ENCODE measurements around the gene NFATC1. TPM values are rescaled to one million over a fixed set of nuclear protein-coding genes. Genes with fewer than 3 reads are reported as not detected.

NFATC1 gene
- total RNA-seq, 4 donors from 2014 or later = 5.3 to 19.1 (median 11.8) TPM

DNA sequence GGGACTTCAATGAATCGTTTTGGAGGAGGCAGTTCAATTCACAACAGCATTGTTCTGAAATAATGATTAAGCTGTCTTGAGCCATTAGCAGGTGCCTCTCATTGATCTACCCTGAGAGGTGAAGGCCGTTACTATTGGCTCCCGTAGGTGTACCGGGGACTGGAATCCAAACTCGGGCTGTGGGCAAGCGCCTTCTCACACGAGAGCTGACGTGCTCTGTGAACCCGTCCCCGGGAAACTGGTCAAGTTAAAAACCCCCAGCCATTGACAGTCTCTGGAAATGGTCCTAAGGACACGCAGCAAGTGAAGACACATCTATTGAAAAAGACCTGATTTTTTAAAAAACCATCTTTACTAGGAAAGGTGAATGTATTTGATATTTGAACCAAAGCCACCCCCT, 8.1 kb upstream of the NFATC1 start:
- DNase-seq = no peak
- WGBS, 2 donors (ENCODE audit: low coverage in 1 of 2) = 61% methylated on average over 11 of the region's 11 CpGs; no CpG with 5 or more reads in 1 of the 2 donors
- H3K36me3 ChIP-seq = no peaks in the 10 kb centered on the region
- H3K4me3 ChIP-seq = no peak overlapping the region
- intact Hi-C loops (cut with DNase I; ENCODE audit: low total_unique reads) (no loop called here), in situ Hi-C loops (cut with MboI; ENCODE audit: low pct_ligation_motif_present in 1 of 4, low pct_unique_long_range_greater_than_20kb in 1 of 4, low sequenced_read_pairs in 3 of 4) (loop anchor here in 1 of 4 donors (25.0 kb wide), 2 partner anchors 125 to 250 kb away; no protein-coding TSS in a partner anchor)
- no peaks in the 10 kb centered on the region for H3K4me1 ChIP-seq
- no peak for TF ChIP-seq POLR2A (IDR thresholded peaks at IDR 0.05)
- TF ChIP-seq EP300 (IDR thresholded peaks at IDR 0.05; ENCODE audit: low read depth) = no peak
- no peak for TF ChIP-seq POLR2AphosphoS5 (IDR thresholded peaks at IDR 0.05)
- no peaks in the 10 kb centered on the region for H3K9me3 ChIP-seq
- H3K27me3 ChIP-seq = peaks cover 52% of the 10 kb centered on the region
- H3K27ac ChIP-seq = no peak overlapping the region

DNA sequence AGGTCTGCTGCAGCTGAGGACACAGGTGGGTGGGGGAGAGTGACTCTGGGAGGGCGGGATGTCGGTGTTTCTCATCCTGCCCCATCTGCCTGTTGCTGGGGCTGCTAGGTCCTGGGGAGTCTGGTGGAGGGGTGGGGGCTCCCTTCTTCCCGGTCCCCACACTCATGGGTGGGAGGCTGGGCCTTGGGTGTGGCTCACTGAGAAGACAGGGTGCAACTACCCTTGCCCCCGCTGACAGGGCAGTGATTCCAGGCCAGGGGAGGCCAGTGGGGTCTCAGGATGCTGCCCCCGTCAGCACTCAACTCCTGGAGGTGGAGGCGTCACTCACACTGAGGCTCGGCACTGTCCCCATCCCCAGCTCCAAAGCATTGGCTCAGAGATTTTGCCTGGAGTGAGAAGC, 7.7 kb upstream of the NFATC1 start:
- intact Hi-C loops (cut with DNase I; ENCODE audit: low total_unique reads) (no loop called here), in situ Hi-C loops (cut with MboI; ENCODE audit: low pct_ligation_motif_present in 1 of 4, low pct_unique_long_range_greater_than_20kb in 1 of 4, low sequenced_read_pairs in 3 of 4) (loop anchor here in 1 of 4 donors (25.0 kb wide), 2 partner anchors 124 to 249 kb away; no protein-coding TSS in a partner anchor)
- no peak overlapping the region for H3K4me3 ChIP-seq
- peaks cover 2 to 4% (median 3%) of the 10 kb centered on the region in 4 donors for H3K4me1 ChIP-seq
- no peaks in the 10 kb centered on the region for H3K9me3 ChIP-seq
- H3K27ac ChIP-seq = no peak overlapping the region
- H3K36me3 ChIP-seq = no peaks in the 10 kb centered on the region
- H3K27me3 ChIP-seq = peaks cover 57% of the 10 kb centered on the region
- WGBS, 2 donors (ENCODE audit: low coverage in 1 of 2) = 54% methylated on average over 7 of the region's 7 CpGs; no CpG with 5 or more reads in 1 of the 2 donors
- TF ChIP-seq EP300 (IDR thresholded peaks at IDR 0.05; ENCODE audit: low read depth) (no peak), POLR2A (IDR thresholded peaks at IDR 0.05) (no peak), POLR2AphosphoS5 (IDR thresholded peaks at IDR 0.05) (no peak)
- TF ChIP-seq, protein P1, sequence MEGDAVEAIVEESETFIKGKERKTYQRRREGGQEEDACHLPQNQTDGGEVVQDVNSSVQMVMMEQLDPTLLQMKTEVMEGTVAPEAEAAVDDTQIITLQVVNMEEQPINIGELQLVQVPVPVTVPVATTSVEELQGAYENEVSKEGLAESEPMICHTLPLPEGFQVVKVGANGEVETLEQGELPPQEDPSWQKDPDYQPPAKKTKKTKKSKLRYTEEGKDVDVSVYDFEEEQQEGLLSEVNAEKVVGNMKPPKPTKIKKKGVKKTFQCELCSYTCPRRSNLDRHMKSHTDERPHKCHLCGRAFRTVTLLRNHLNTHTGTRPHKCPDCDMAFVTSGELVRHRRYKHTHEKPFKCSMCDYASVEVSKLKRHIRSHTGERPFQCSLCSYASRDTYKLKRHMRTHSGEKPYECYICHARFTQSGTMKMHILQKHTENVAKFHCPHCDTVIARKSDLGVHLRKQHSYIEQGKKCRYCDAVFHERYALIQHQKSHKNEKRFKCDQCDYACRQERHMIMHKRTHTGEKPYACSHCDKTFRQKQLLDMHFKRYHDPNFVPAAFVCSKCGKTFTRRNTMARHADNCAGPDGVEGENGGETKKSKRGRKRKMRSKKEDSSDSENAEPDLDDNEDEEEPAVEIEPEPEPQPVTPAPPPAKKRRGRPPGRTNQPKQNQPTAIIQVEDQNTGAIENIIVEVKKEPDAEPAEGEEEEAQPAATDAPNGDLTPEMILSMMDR (IDR thresholded peaks at IDR 0.05) = no peak
- DNase-seq = no peak

DNA sequence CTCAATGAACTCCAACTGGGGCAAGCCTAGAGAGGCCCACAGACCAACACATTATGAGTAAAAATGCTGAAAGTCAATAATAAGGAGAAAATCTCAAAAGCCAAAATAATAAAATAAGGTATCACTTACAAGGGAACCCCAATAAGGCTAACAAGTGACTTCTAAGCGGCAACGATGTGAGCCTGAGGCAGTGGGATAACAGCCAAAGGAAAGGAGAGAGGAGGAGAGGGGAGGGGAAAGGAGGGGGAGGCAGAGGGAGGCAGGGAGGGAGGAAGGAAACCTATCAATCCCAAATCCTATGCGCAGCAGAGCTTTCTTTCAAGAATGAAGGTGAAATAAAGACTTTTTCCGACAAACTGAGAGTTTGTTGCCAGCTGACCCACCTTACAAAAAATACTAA, 6.0 kb upstream of the NFATC1 start:
- Histone ChIP-seq H3K27ac (no peak overlapping the region), H3K4me1 (peaks cover 11 to 17% (median 15%) of the 10 kb centered on the region in 4 donors), H3K36me3 (no peaks in the 10 kb centered on the region), H3K4me3 (no peak overlapping the region), H3K9me3 (no peaks in the 10 kb centered on the region), H3K27me3 (peaks cover 73% of the 10 kb centered on the region)
- 48 to 54% methylated on average over 4 of the region's 4 CpGs for WGBS, 2 donors (ENCODE audit: low coverage in 1 of 2)
- DNase-seq = no peak
- TF ChIP-seq EP300 (IDR thresholded peaks at IDR 0.05; ENCODE audit: low read depth) (no peak), POLR2AphosphoS5 (IDR thresholded peaks at IDR 0.05) (no peak), POLR2A (IDR thresholded peaks at IDR 0.05) (no peak)
- TF ChIP-seq, protein P1 (IDR thresholded peaks at IDR 0.05) = no peak
- intact Hi-C loops (cut with DNase I; ENCODE audit: low total_unique reads) = no loop called here
- in situ Hi-C loops (cut with MboI; ENCODE audit: low pct_ligation_motif_present in 1 of 4, low pct_unique_long_range_greater_than_20kb in 1 of 4, low sequenced_read_pairs in 3 of 4) = loop anchor here in 1 of 4 donors (25.0 kb wide), 2 partner anchors 123 to 248 kb away; no protein-coding TSS in a partner anchor

DNA sequence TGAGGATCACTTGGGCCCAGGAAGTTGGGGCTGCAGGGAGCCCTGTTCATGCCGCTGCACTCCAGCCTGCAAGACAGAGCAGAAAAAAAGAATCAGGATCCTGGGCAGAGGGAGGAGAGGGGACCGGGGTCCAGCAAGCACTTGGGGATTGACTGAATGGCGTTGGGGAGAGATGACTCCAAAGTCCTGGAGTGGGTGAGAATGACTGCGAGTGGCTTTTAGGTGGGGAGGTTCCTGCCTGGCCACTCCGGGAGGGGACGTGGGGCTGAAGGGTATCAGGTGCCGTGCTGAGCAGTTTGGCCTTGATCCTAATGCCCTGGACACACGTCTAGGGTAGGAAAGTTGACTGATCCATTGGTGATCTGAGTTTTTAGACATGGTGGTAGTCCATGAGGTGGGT, 3.5 kb upstream of the NFATC1 start:
- TF ChIP-seq, protein P1 (IDR thresholded peaks at IDR 0.05) = no peak
- no peak for TF ChIP-seq POLR2A (IDR thresholded peaks at IDR 0.05)
- TF ChIP-seq POLR2AphosphoS5 (IDR thresholded peaks at IDR 0.05) = no peak
- no peak for TF ChIP-seq EP300 (IDR thresholded peaks at IDR 0.05; ENCODE audit: low read depth)
- H3K9me3 ChIP-seq = no peaks in the 10 kb centered on the region
- no peak for DNase-seq
- H3K27ac ChIP-seq = no peak overlapping the region
- intact Hi-C loops (cut with DNase I; ENCODE audit: low total_unique reads) = no loop called here
- no peaks in the 10 kb centered on the region for H3K36me3 ChIP-seq
- H3K4me3 ChIP-seq = no peak overlapping the region
- in situ Hi-C loops (cut with MboI; ENCODE audit: low pct_ligation_motif_present in 1 of 4, low pct_unique_long_range_greater_than_20kb in 1 of 4, low sequenced_read_pairs in 3 of 4) = loop anchor here in 1 of 4 donors (25.0 kb wide), 2 partner anchors 120 to 245 kb away; no protein-coding TSS in a partner anchor
- WGBS, 2 donors (ENCODE audit: low coverage in 1 of 2) = 73 to 78% methylated on average over 6 to 8 of the region's 8 CpGs
- H3K27me3 ChIP-seq = peaks cover 89% of the 10 kb centered on the region
- peaks cover 14 to 35% (median 30%) of the 10 kb centered on the region in 4 donors for H3K4me1 ChIP-seq

Measured in transverse colon (tissue), 4 donors.